Type B pancreatic cell (in vitro differentiated cells): Measurements from ENCODE around the gene TAMALIN. TPM values are rescaled to one million over a fixed set of nuclear protein-coding genes. Genes with fewer than 3 reads are reported as not detected.

Source experiments
- DNase-seq: peaks from one replicate; pipeline ENCODE4 v3.0.0; 2021; ENCODE audit warnings: mixed read lengths; ENCODE audit not compliant: unreplicated experiment; ENCODE audit errors: extremely low spot score
- H3K27ac Mint-ChIP-seq: 2 replicates; pipeline ENCODE4 v1.8.0; 2021; ENCODE audit warnings: mild to moderate bottlenecking, mixed read lengths
- H3K27me3 Mint-ChIP-seq: 2 replicates; pipeline ENCODE4 v1.8.0; 2021; ENCODE audit warnings: mixed read lengths
- H3K36me3 Mint-ChIP-seq: 2 replicates; pipeline ENCODE4 v1.8.0; 2021; ENCODE audit warnings: mixed read lengths
- H3K4me1 Mint-ChIP-seq: one replicate; pipeline ENCODE4 v1.8.0; 2021; ENCODE audit warnings: mixed read lengths; ENCODE audit not compliant: unreplicated experiment
- H3K4me3 Mint-ChIP-seq: 2 replicates; pipeline ENCODE4 v1.8.0; 2021; ENCODE audit warnings: mild to moderate bottlenecking, mixed read lengths
- H3K9me3 Mint-ChIP-seq: 2 replicates; pipeline ENCODE4 v1.8.0; 2021; ENCODE audit warnings: mixed read lengths
- CTCF ChIP-seq: fragments of 200-600 bp; sonication (generic); conservative IDR thresholded peaks from 2 replicates; pipeline ENCODE4 v1.5.0; 2021; ENCODE audit warnings: antibody characterized with exemption, mild to moderate bottlenecking
- total RNA-seq: library from RNA; stranded (reverse); gene quantifications from 2 replicates; pipeline ENCODE4 v1.2.1, GENCODE V29; 2021; ENCODE audit warnings: low replicate concordance

Gene TAMALIN
- total RNA-seq, 1 donor from 2014 or later: 16.5 TPM

GRCh38 chr12:52010692-52011601, 4.2 kb downstream of the TAMALIN start:
- Mint-ChIP-seq H3K9me3 (no peaks in the 10 kb centered on the region), H3K4me3 (peak overlapping the region; percentile 44), H3K27me3 (peaks cover 32% of the 10 kb centered on the region), H3K36me3 (peaks cover 10% of the 10 kb centered on the region), H3K4me1 (peaks cover 23% of the 10 kb centered on the region), H3K27ac (peak overlapping the region; percentile 29)
- TF ChIP-seq CTCF: no peak
- no peak for DNase-seq

- Mint-ChIP-seq H3K4me1 (peaks cover 22% of the 10 kb centered on the region), H3K9me3 (no peaks in the 10 kb centered on the region), H3K36me3 (peaks cover 10% of the 10 kb centered on the region), H3K27ac (no peak overlapping the region), H3K27me3 (peaks cover 31% of the 10 kb centered on the region), H3K4me3 (no peak overlapping the region)
- no peak for DNase-seq
- TF ChIP-seq CTCF: no peak
Measured at GRCh38 chr12:52011602-52012214, 5.0 kb downstream of the TAMALIN start.

- H3K27me3 Mint-ChIP-seq: peaks cover 34% of the 10 kb centered on the region
- TF ChIP-seq CTCF: no peak
- peaks cover 10% of the 10 kb centered on the region for H3K36me3 Mint-ChIP-seq
- H3K4me3 Mint-ChIP-seq: no peak overlapping the region
- no peak overlapping the region for H3K27ac Mint-ChIP-seq
- peaks cover 31% of the 10 kb centered on the region for H3K4me1 Mint-ChIP-seq
- H3K9me3 Mint-ChIP-seq: no peaks in the 10 kb centered on the region
- no peak for DNase-seq
Measured at GRCh38 chr12:52013626-52014310, 7.0 kb downstream of the TAMALIN start.

- TF ChIP-seq CTCF: no peak
- H3K27ac Mint-ChIP-seq: no peak overlapping the region
- peaks cover 28% of the 10 kb centered on the region for H3K4me1 Mint-ChIP-seq
- no peaks in the 10 kb centered on the region for H3K9me3 Mint-ChIP-seq
- peaks cover 32% of the 10 kb centered on the region for H3K27me3 Mint-ChIP-seq
- no peak for DNase-seq
- H3K36me3 Mint-ChIP-seq: peaks cover 10% of the 10 kb centered on the region
- no peak overlapping the region for H3K4me3 Mint-ChIP-seq
Measured at GRCh38 chr12:52014567-52015530, 8.1 kb downstream of the TAMALIN start.

- DNase-seq: no peak
- Mint-ChIP-seq H3K9me3 (no peaks in the 10 kb centered on the region), H3K27me3 (peaks cover 39% of the 10 kb centered on the region), H3K4me1 (peaks cover 30% of the 10 kb centered on the region), H3K4me3 (no peak overlapping the region), H3K27ac (no peak overlapping the region), H3K36me3 (peaks cover 10% of the 10 kb centered on the region)
- TF ChIP-seq CTCF: no peak
Measured at GRCh38 chr12:52015532-52016041, 8.8 kb downstream of the TAMALIN start.
